ENCODE results near the gene GJD3. TPM values are rescaled to one million over a fixed set of nuclear protein-coding genes. Genes with fewer than 3 reads are reported as not detected.

Gene GJD3
- total and polyA plus RNA-seq, 9 of the 15 experiments (the other 6 are each of a cell fraction or from before 2014, with no cell fraction given), result 0.17 to 0.38 TPM; not detected in 7

- TF ChIP-seq, protein P1, sequence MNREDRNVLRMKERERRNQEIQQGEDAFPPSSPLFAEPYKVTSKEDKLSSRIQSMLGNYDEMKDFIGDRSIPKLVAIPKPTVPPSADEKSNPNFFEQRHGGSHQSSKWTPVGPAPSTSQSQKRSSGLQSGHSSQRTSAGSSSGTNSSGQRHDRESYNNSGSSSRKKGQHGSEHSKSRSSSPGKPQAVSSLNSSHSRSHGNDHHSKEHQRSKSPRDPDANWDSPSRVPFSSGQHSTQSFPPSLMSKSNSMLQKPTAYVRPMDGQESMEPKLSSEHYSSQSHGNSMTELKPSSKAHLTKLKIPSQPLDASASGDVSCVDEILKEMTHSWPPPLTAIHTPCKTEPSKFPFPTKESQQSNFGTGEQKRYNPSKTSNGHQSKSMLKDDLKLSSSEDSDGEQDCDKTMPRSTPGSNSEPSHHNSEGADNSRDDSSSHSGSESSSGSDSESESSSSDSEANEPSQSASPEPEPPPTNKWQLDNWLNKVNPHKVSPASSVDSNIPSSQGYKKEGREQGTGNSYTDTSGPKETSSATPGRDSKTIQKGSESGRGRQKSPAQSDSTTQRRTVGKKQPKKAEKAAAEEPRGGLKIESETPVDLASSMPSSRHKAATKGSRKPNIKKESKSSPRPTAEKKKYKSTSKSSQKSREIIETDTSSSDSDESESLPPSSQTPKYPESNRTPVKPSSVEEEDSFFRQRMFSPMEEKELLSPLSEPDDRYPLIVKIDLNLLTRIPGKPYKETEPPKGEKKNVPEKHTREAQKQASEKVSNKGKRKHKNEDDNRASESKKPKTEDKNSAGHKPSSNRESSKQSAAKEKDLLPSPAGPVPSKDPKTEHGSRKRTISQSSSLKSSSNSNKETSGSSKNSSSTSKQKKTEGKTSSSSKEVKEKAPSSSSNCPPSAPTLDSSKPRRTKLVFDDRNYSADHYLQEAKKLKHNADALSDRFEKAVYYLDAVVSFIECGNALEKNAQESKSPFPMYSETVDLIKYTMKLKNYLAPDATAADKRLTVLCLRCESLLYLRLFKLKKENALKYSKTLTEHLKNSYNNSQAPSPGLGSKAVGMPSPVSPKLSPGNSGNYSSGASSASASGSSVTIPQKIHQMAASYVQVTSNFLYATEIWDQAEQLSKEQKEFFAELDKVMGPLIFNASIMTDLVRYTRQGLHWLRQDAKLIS (CRISPR knock-in tag; IDR thresholded peaks at IDR 0.05), result 0 out of 2 replicates have a peak, but pooled peaks have one; percentile 66
- TF ChIP-seq ZC3H4 (CRISPR knock-in tag; IDR thresholded peaks at IDR 0.05; ENCODE audit: borderline replicate concordance) (no peak), SETDB1 (IDR thresholded peaks at IDR 0.05; ENCODE audit: low read length) (no peak), KLF16 (IDR thresholded peaks at IDR 0.05) (peak; percentile 56; the same call in 1 of the 2 replicates), CSDE1 (IDR thresholded peaks at IDR 0.05) (no peak), HCFC1 (IDR thresholded peaks at IDR 0.05; ENCODE audit: low read depth, low read length) (peak; percentile 24; the same call in 1 of the 2 replicates), NR3C1 (CRISPR knock-in tag; IDR thresholded peaks at IDR 0.05) (no peak), UBTF (IDR thresholded peaks at IDR 0.05; ENCODE audit: borderline replicate concordance in 1 of 2, low read depth in 2 of 2, low read length in 2 of 2) (peak; percentile 45 to 55; a peak in 2 of 4 replicates), HNRNPL (IDR thresholded peaks at IDR 0.05; ENCODE audit: low read depth, low read length) (peak; percentile 53; the same call in 1 of the 2 replicates), ZNF12 (CRISPR knock-in tag; IDR thresholded peaks at IDR 0.05) (peak; percentile 66; the same call in 1 of the 2 replicates), RBM25 (IDR thresholded peaks at IDR 0.05; ENCODE audit: low read depth, low read length, severe bottlenecking) (peak; percentile 69), YY1 (IDR thresholded peaks at IDR 0.05; ENCODE audit: borderline replicate concordance in 1 of 3, control insufficient read depth in 1 of 3, extremely low read depth in 1 of 3, insufficient read depth in 3 of 3, insufficient read length in 1 of 3, insufficient replicate concordance in 2 of 3, low read depth in 1 of 3, low read length in 2 of 3) (peak in 2 of 3 experiments; percentile 43 to 50), U2AF1 (optimal IDR thresholded peaks at IDR 0.05; ENCODE audit: low read depth, low read length) (peak; percentile 73), ELF2 (CRISPR knock-in tag; IDR thresholded peaks at IDR 0.05) (peak; percentile 53; the same call in 1 of the 2 replicates), ZNF24 (IDR thresholded peaks at IDR 0.05) (peak; percentile 24; the same call in 1 of the 2 replicates), TBP (optimal IDR thresholded peaks at IDR 0.05; ENCODE audit: low read depth, low read length) (peak; percentile 56), PHF8 (IDR thresholded peaks at IDR 0.05; ENCODE audit: borderline replicate concordance, low read length) (peak; percentile 64; the same call in 1 of the 2 replicates), CCNT2 (IDR thresholded peaks at IDR 0.05; ENCODE audit: borderline replicate concordance, extremely low read depth, insufficient read length, low read depth, low read length) (peak; percentile 62), RBBP5 (IDR thresholded peaks at IDR 0.05; ENCODE audit: borderline replicate concordance, insufficient read depth, low read length, poor library complexity, severe bottlenecking) (peak; percentile 68), SMC3 (conservative IDR thresholded peaks at IDR 0.05; ENCODE audit: insufficient read depth, low read depth, low read length) (peak; percentile 87), ZFX (CRISPR knock-in tag; IDR thresholded peaks at IDR 0.05) (peak; percentile 29; the same call in 1 of the 2 replicates), BHLHE40 (IDR thresholded peaks at IDR 0.05; ENCODE audit: low read length) (peak; percentile 39; the same call in 1 of the 2 replicates), POLR2G (IDR thresholded peaks at IDR 0.05; ENCODE audit: low read depth, low read length) (peak; percentile 88)
These were observed 1.8 kb downstream of the GJD3 start (continued) for GRCh38 chr17:40362696-40363110.

All from K562 (cell line).